T47D (cell line): ENCODE measurements around the gene PRSS12.

ENCODE experiments used
- DNase-seq, 2 experiments: peaks; one replicate each; pipeline versions ENCODE4 v3.0.0 to v3.0.0-alpha.2; 2011 to 2012; ENCODE audit warnings: low read depth in 1 of 2, low spot score in 1 of 2
- JUND ChIP-seq: IDR thresholded peaks from 2 replicates; pipeline ENCODE4 v1.6.1; 2012; ENCODE audit warnings: low read depth
- in situ Hi-C: cut with HindIII; loops from 2 replicates; pipeline ENCODE4 v1.10.0; 2016; ENCODE audit warnings: low sequenced_read_pairs, low pct_unique_long_range_greater_than_20kb

PRSS12 gene

GRCh38 chr4:118351851-118352827, 664 bp downstream of the PRSS12 start:
- DNase-seq = peak; percentile 37 to 72
- no peak for TF ChIP-seq JUND
- in situ Hi-C loops = no loop called here

- no peak for DNase-seq
- no peak for TF ChIP-seq JUND
- in situ Hi-C loops = no loop called here
These were observed 1.8 kb downstream of the PRSS12 start for GRCh38 chr4:118350961-118351360.

GRCh38 chr4:118348886-118349285, 3.9 kb downstream of the PRSS12 start:
- in situ Hi-C loops = no loop called here
- TF ChIP-seq JUND = no peak
- DNase-seq = no peak

- TF ChIP-seq JUND = no peak
- no peak for DNase-seq
- in situ Hi-C loops = no loop called here
These were observed 6.3 kb downstream of the PRSS12 start for GRCh38 chr4:118346495-118346894.

GRCh38 chr4:118345813-118346212, 7.0 kb downstream of the PRSS12 start:
- DNase-seq = no peak
- in situ Hi-C loops = no loop called here
- no peak for TF ChIP-seq JUND

GRCh38 chr4:118344801-118345200, 8.0 kb downstream of the PRSS12 start:
- no peak for DNase-seq
- in situ Hi-C loops = no loop called here
- no peak for TF ChIP-seq JUND

GRCh38 chr4:118343501-118343900, 9.3 kb downstream of the PRSS12 start:
- no peak for TF ChIP-seq JUND
- no peak for DNase-seq
- in situ Hi-C loops = no loop called here

- in situ Hi-C loops = no loop called here
- no peak for DNase-seq
- no peak for TF ChIP-seq JUND
These were observed 12.7 kb downstream of the PRSS12 start for GRCh38 chr4:118340109-118340508.

- in situ Hi-C loops = no loop called here
- no peak for TF ChIP-seq JUND
- no peak for DNase-seq
These were observed 13.6 kb downstream of the PRSS12 start for GRCh38 chr4:118338981-118339765.

GRCh38 chr4:118338518-118338917, 14.3 kb downstream of the PRSS12 start:
- no peak for TF ChIP-seq JUND
- no peak for DNase-seq
- in situ Hi-C loops = no loop called here

GRCh38 chr4:118337954-118338353, 14.8 kb downstream of the PRSS12 start:
- no peak for TF ChIP-seq JUND
- no peak for DNase-seq
- in situ Hi-C loops = no loop called here

GRCh38 chr4:118335774-118336173, 17.0 kb downstream of the PRSS12 start:
- in situ Hi-C loops = no loop called here
- no peak for TF ChIP-seq JUND
- DNase-seq = no peak

- no peak for TF ChIP-seq JUND
- no peak for DNase-seq
- in situ Hi-C loops = no loop called here
These were observed 17.5 kb downstream of the PRSS12 start for GRCh38 chr4:118335324-118335723.
